Neural progenitor cell (in vitro differentiated cells): ENCODE data around the gene TRAF5. TPM values are rescaled to one million over a fixed set of nuclear protein-coding genes. Genes with fewer than 3 reads are reported as not detected.

Source experiments
- DNase-seq: peaks from one replicate; pipeline ENCODE4 v3.0.0-alpha.2; 2016; ENCODE audit warnings: low spot score
- H2AFZ ChIP-seq: fragments of 200-600 bp; sonication (generic); replicated peaks from 2 replicates; pipeline ENCODE4 v1.6.1; 2016; ENCODE audit warnings: antibody characterized with exemption
- H3F3A ChIP-seq: fragments of 200-600 bp; sonication (generic); 2 replicates; pipeline ENCODE4 v1.6.1; 2016; ENCODE audit warnings: antibody characterized with exemption, low read depth
- H3K27ac ChIP-seq: fragments of 200-600 bp; sonication (generic); 2 replicates; pipeline ENCODE4 v1.5.1; 2016; ENCODE audit warnings: mild to moderate bottlenecking
- H3K27me3 ChIP-seq: fragments of 200-600 bp; sonication (generic); 2 replicates; pipeline ENCODE4 v1.6.1; 2016; ENCODE audit warnings: mild to moderate bottlenecking, moderate library complexity
- H3K36me3 ChIP-seq: fragments of 200-600 bp; sonication (generic); 2 replicates; pipeline ENCODE4 v1.5.1; 2016
- H3K4me1 ChIP-seq: fragments of 200-600 bp; sonication (generic); 2 replicates; pipeline ENCODE4 v1.6.1; 2016; ENCODE audit warnings: mixed run types
- H3K4me2 ChIP-seq: fragments of 200-600 bp; sonication (generic); 2 replicates; pipeline ENCODE4 v1.6.1; 2016
- H3K4me3 ChIP-seq: fragments of 200-600 bp; sonication (generic); 2 replicates; pipeline ENCODE4 v1.5.1; 2016
- H3K79me2 ChIP-seq: fragments of 200-600 bp; sonication (generic); 2 replicates; pipeline ENCODE4 v1.6.1; 2016; ENCODE audit warnings: low read depth
- H3K9ac ChIP-seq: fragments of 200-600 bp; sonication (generic); 2 replicates; pipeline ENCODE4 v1.6.1; 2016
- H3K9me3 ChIP-seq: fragments of 200-600 bp; sonication (generic); 2 replicates; pipeline ENCODE4 v1.5.1; 2016; ENCODE audit warnings: low read depth
- H4K20me1 ChIP-seq: fragments of 200-600 bp; sonication (generic); 2 replicates; pipeline ENCODE4 v1.6.1; 2016; ENCODE audit warnings: low read depth
- H3K27ac Mint-ChIP-seq: 3 replicates; pipeline ENCODE4 v1.8.0; 2021; ENCODE audit warnings: mixed read lengths
- H3K27me3 Mint-ChIP-seq: 2 replicates; pipeline ENCODE4 v1.8.0; 2022; ENCODE audit warnings: low read depth, mild to moderate bottlenecking, inconsistent platforms, moderate library complexity, mixed read lengths; ENCODE audit not compliant: insufficient read depth
- H3K36me3 Mint-ChIP-seq: 3 replicates; pipeline ENCODE4 v1.8.0; 2021; ENCODE audit warnings: mixed read lengths
- H3K4me1 Mint-ChIP-seq: 3 replicates; pipeline ENCODE4 v1.8.0; 2021; ENCODE audit warnings: mixed read lengths
- H3K4me3 Mint-ChIP-seq: 3 replicates; pipeline ENCODE4 v1.8.0; 2021; ENCODE audit warnings: mild to moderate bottlenecking, moderate library complexity, mixed read lengths
- H3K9me3 Mint-ChIP-seq: 3 replicates; pipeline ENCODE4 v1.8.0; 2020; ENCODE audit warnings: mixed read lengths
- CTCF ChIP-seq: fragments of 200-600 bp; sonication (generic); IDR thresholded peaks from 2 replicates; pipeline ENCODE4 v1.5.1; 2017; ENCODE audit warnings: antibody characterized with exemption, mild to moderate bottlenecking
- EZH2 ChIP-seq: fragments of 200-600 bp; sonication (generic); IDR thresholded peaks from 2 replicates; pipeline ENCODE4 v1.6.1; 2017; ENCODE audit warnings: antibody characterized with exemption, mild to moderate bottlenecking, moderate library complexity
- EZH2phosphoT487 ChIP-seq: fragments of 200-600 bp; sonication (generic); IDR thresholded peaks from 2 replicates; pipeline ENCODE4 v1.6.1; 2017; ENCODE audit warnings: antibody characterized with exemption
- total RNA-seq: library from RNA; depleted of rRNA; stranded (reverse); fragments of >200 nt; gene quantifications from 2 replicates; pipeline ENCODE4 v1.2.3, GENCODE V29; 2015; ENCODE audit warnings: low replicate concordance

The TRAF5 gene
- total RNA-seq, 1 donor from 2014 or later: 36.0 TPM

DNA sequence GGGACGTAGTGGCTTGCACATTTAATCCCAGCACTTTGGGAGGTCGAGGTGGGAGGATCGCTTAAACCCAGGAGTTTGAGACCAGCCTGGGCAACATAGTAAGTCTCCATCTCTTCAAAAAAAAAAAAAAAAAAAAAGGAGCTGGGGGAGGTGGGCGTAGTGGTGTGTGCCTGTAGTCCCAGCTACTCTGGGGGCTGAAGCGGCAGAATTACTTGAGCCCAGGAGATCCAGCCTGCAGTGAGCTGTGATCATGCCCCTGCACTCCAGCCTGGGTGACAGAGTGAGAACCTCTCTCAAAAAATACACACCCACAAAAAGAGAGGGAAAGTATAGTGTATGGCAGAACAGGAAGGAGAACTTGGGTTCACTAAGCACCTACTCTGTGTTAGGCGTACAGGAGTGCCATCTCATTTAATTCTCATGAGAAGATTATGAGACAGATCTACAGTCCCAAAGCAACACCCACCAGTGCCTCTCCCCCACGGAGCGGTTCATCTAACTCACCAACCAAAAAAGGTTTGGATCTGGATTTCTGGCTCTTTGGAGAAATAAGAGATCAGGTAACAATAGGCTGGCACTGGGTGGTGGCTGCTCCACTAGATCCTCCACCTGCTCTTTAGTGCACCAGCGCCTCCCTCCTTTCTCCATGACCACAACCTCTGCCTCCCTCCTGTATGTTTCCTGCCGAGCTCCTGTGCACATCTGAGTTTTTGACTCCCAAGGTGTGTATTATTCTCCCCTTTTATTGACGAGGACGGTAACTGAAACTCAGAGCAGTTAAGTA lies 1.4 kb upstream of the TRAF5 start:
- TF ChIP-seq EZH2phosphoT487 (no peak), EZH2 (no peak), CTCF (no peak)
- H3K27ac Mint-ChIP-seq: no peak overlapping the region
- peaks cover 25% of the 10 kb centered on the region for H3K27me3 ChIP-seq
- H3K4me3 ChIP-seq: no peak overlapping the region
- peaks cover 30% of the 10 kb centered on the region for H3K4me1 ChIP-seq
- no peaks in the 10 kb centered on the region for H3K9me3 Mint-ChIP-seq
- peaks cover 21% of the 10 kb centered on the region for H3F3A ChIP-seq
- no peak overlapping the region for H2AFZ ChIP-seq
- H3K4me2 ChIP-seq: no peak overlapping the region
- peaks cover 24% of the 10 kb centered on the region for H3K79me2 ChIP-seq
- H3K9me3 ChIP-seq: no peaks in the 10 kb centered on the region
- no peaks in the 10 kb centered on the region for H3K36me3 ChIP-seq
- peak overlapping the region; percentile 68 for H3K4me3 Mint-ChIP-seq
- peaks cover 12% of the 10 kb centered on the region for H3K27me3 Mint-ChIP-seq
- DNase-seq: no peak
- H3K36me3 Mint-ChIP-seq: no peaks in the 10 kb centered on the region
- peaks cover 34% of the 10 kb centered on the region for H3K4me1 Mint-ChIP-seq
- H3K9ac ChIP-seq: no peak overlapping the region
- H4K20me1 ChIP-seq: peaks cover 12% of the 10 kb centered on the region
- no peak overlapping the region for H3K27ac ChIP-seq

GRCh38 chr1:211326140-211326527 lies 499 bp upstream of the TRAF5 start:
- peak overlapping the region; percentile 88 for H3K4me3 Mint-ChIP-seq
- H3K4me1 Mint-ChIP-seq: peaks cover 41% of the 10 kb centered on the region
- Histone ChIP-seq H3K27me3 (peaks cover 25% of the 10 kb centered on the region), H3K9me3 (no peaks in the 10 kb centered on the region), H3K79me2 (peaks cover 34% of the 10 kb centered on the region), H3F3A (peaks cover 21% of the 10 kb centered on the region), H3K9ac (no peak overlapping the region), H3K4me3 (peak overlapping the region; percentile 80), H3K27ac (no peak overlapping the region), H4K20me1 (peaks cover 12% of the 10 kb centered on the region), H2AFZ (peak overlapping the region; percentile 98), H3K36me3 (no peaks in the 10 kb centered on the region), H3K4me2 (peak overlapping the region; percentile 72), H3K4me1 (peaks cover 30% of the 10 kb centered on the region)
- DNase-seq: no peak
- H3K27ac Mint-ChIP-seq: peak overlapping the region; percentile 84
- no peaks in the 10 kb centered on the region for H3K9me3 Mint-ChIP-seq
- H3K27me3 Mint-ChIP-seq: peaks cover 12% of the 10 kb centered on the region
- TF ChIP-seq EZH2phosphoT487: no peak
- no peak for TF ChIP-seq EZH2
- no peak for TF ChIP-seq CTCF
- no peaks in the 10 kb centered on the region for H3K36me3 Mint-ChIP-seq

DNA sequence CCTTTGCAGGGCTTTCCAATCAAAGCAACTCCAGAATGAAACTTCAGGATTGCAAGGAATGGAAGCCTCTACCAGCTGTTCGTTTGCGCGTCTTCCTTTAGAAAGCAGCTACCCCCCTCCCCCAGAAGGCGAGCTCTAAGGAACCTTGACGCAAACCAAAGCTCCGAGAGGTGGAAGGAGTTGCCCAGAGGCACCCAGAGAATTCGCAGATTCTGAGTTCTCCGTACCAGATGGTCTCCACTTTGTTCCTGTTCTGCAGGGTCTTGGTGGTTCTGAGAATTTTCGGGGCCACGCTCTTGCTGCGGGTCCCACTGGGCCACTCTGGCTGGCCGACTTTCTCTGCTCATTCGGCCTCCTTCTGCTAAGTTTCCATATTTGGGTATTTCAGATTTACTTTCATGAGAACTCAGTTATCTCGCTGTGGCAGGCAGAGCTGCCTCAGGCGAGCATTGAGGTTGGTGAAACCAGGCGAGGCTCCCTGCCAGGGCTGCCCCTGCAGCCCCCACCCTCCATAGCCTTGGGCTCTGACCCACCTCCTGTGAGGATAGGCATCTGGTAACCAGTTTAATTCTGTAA lies 801 bp downstream of the TRAF5 start:
- Histone ChIP-seq H3F3A (peaks cover 21% of the 10 kb centered on the region), H3K4me2 (peak overlapping the region; percentile 72), H4K20me1 (peaks cover 12% of the 10 kb centered on the region), H3K79me2 (peaks cover 44% of the 10 kb centered on the region), H3K27ac (no peak overlapping the region), H3K9me3 (no peaks in the 10 kb centered on the region), H3K9ac (no peak overlapping the region), H3K4me1 (peaks cover 30% of the 10 kb centered on the region), H3K36me3 (no peaks in the 10 kb centered on the region), H2AFZ (peak overlapping the region; percentile 98), H3K4me3 (peak overlapping the region; percentile 80), H3K27me3 (peaks cover 25% of the 10 kb centered on the region)
- peak overlapping the region; percentile 86 for H3K27ac Mint-ChIP-seq
- H3K36me3 Mint-ChIP-seq: no peaks in the 10 kb centered on the region
- TF ChIP-seq EZH2 (no peak), CTCF (no peak), EZH2phosphoT487 (no peak)
- peak overlapping the region; percentile 85 for H3K4me3 Mint-ChIP-seq
- H3K4me1 Mint-ChIP-seq: peaks cover 48% of the 10 kb centered on the region
- peaks cover 12% of the 10 kb centered on the region for H3K27me3 Mint-ChIP-seq
- H3K9me3 Mint-ChIP-seq: no peaks in the 10 kb centered on the region
- peak; percentile 66 for DNase-seq
